Fibroblast of lung (primary cell): Measurements from ENCODE around the gene CCDC80. TPM values are rescaled to one million over a fixed set of nuclear protein-coding genes. Genes with fewer than 3 reads are reported as not detected.

ENCODE experiments used
- DNase-seq, 2 donors: peaks; one replicate each; pipeline versions ENCODE4 v3.0.0 to v3.0.0-alpha.2; 2010; ENCODE audit warnings: low read depth in 2 of 2
- H2AFZ ChIP-seq: 2 replicates; pipeline ENCODE4 v1.5.1; 2012; ENCODE audit warnings: low read length, control low read depth, inconsistent platforms
- H3K27ac ChIP-seq: 2 replicates; pipeline ENCODE4 v1.5.1; 2011; ENCODE audit warnings: low read length, control low read depth; ENCODE audit not compliant: insufficient read depth
- H3K27me3 ChIP-seq: 2 replicates; pipeline ENCODE4 v1.5.1; 2011; ENCODE audit warnings: mild to moderate bottlenecking, low read length; ENCODE audit not compliant: control insufficient read depth, insufficient read depth
- H3K36me3 ChIP-seq: 2 replicates; pipeline ENCODE4 v1.5.1; 2011; ENCODE audit warnings: low read length; ENCODE audit not compliant: control insufficient read depth, insufficient read depth
- H3K4me1 ChIP-seq: 2 replicates; pipeline ENCODE4 v1.5.1; 2011; ENCODE audit warnings: low read length; ENCODE audit not compliant: control insufficient read depth, insufficient read depth; ENCODE audit errors: extremely low read depth
- H3K4me2 ChIP-seq: 2 replicates; pipeline ENCODE4 v1.5.1; 2011; ENCODE audit warnings: low read length, control low read depth; ENCODE audit not compliant: insufficient read depth; ENCODE audit errors: extremely low read depth
- H3K4me3 ChIP-seq, 4 experiments: fragments of 200-600 bp in 1 of 4; sonication (generic) in 1 of 4; replicated peaks in 1 of 4; 2 replicates each; pipeline ENCODE4 v1.5.1; 2011 to 2016; ENCODE audit warnings: low read length in 4 of 4, low read depth in 3 of 4, mild to moderate bottlenecking in 3 of 4, control low read depth in 2 of 4, inconsistent platforms in 1 of 4, mixed read lengths in 1 of 4; ENCODE audit not compliant: insufficient read depth in 1 of 4; ENCODE audit errors: control extremely low read depth in 1 of 4
- H3K79me2 ChIP-seq: 2 replicates; pipeline ENCODE4 v1.5.1; 2012; ENCODE audit warnings: mild to moderate bottlenecking, low read length, inconsistent platforms; ENCODE audit not compliant: control insufficient read depth, insufficient read depth
- H3K9ac ChIP-seq: 2 replicates; pipeline ENCODE4 v1.5.1; 2011; ENCODE audit warnings: mild to moderate bottlenecking, low read length, control low read depth; ENCODE audit not compliant: insufficient read depth
- H3K9me3 ChIP-seq: 2 replicates; pipeline ENCODE4 v1.5.1; 2012; ENCODE audit warnings: low read depth, low read length; ENCODE audit not compliant: control insufficient read depth, insufficient read depth
- H4K20me1 ChIP-seq: 2 replicates; pipeline ENCODE4 v1.5.1; 2011; ENCODE audit warnings: low read length; ENCODE audit not compliant: control insufficient read depth, insufficient read depth; ENCODE audit errors: extremely low read depth
- CTCF ChIP-seq, 2 donors: IDR thresholded peaks in 1 of 2; conservative IDR thresholded peaks in 1 of 2; 1 replicate in 1 of 2; 2 replicates in 1 of 2; pipeline ENCODE4 v1.5.1; 2011 to 2012; ENCODE audit warnings: low read length in 2 of 2, control low read depth in 1 of 2, inconsistent platforms in 1 of 2, low read depth in 1 of 2, mild to moderate bottlenecking in 1 of 2
- EZH2 ChIP-seq: IDR thresholded peaks from 2 replicates; pipeline ENCODE4 v1.5.1; 2012; ENCODE audit warnings: low read length, control low read depth, mild to moderate bottlenecking; ENCODE audit errors: missing control alignments
- polyA plus RNA-seq, 2 donors: library from polyadenylated mRNA; depleted of rRNA in 1 of 2; stranded (reverse) in 1 of 2; unstranded in 1 of 2; fragments of >200 nt; gene quantifications; 2 replicates each; pipeline ENCODE4 v1.2.1, GENCODE V29; 2011 to 2012; ENCODE audit warnings: missing spikeins in 1 of 2
- total RNA-seq: library from RNA; depleted of rRNA; stranded (reverse); fragments of >200 nt; gene quantifications from 2 replicates; pipeline ENCODE4 v1.2.1, GENCODE V29; 2014

The CCDC80 gene
- total and polyA plus RNA-seq, 2 donors (not counting 1 experiment from before 2014, with no cell fraction given), result 153 to 526 TPM

DNA sequence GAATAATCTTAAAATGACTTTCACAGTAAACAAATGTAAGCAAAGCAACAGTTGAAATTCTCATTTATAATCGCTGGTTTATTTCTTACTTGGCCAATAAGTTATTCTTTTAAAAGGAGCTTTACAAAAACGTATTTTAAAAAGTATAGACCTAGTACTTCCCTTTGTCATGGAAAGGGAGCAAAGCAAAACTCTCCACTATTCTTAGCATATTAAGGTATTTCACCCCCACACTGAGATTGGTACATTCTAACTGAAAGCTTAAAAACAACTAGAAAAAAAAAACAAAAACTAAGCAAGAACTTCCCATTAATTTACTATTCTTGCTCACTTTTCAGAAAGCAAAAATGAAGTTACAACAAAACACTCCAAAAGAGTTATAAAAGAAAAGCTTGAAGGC lies 80.6 kb downstream of the CCDC80 start:
- DNase-seq, result peak in 1 of 2 donors; percentile 5
- H3K27ac ChIP-seq, result peak overlapping the region; percentile 94
- H3K36me3 ChIP-seq, result no peaks in the 10 kb centered on the region
- H2AFZ ChIP-seq, result no peak overlapping the region
- H3K4me3 ChIP-seq, result peak overlapping the region; percentile 86 to 98 (median 95)
- no peaks in the 10 kb centered on the region for H3K27me3 ChIP-seq
- peaks cover 49% of the 10 kb centered on the region for H3K79me2 ChIP-seq
- peak overlapping the region; percentile 42 for H3K4me2 ChIP-seq
- peak overlapping the region; percentile 0 for H3K9ac ChIP-seq
- H3K9me3 ChIP-seq, result no peaks in the 10 kb centered on the region
- H3K4me1 ChIP-seq, result peaks cover 9% of the 10 kb centered on the region
- H4K20me1 ChIP-seq, result no peaks in the 10 kb centered on the region
- TF ChIP-seq EZH2 (no peak), CTCF (conservative IDR thresholded peaks at IDR 0.05 in 1 of 2, IDR thresholded peaks at IDR 0.05 in 1 of 2; ENCODE audit: low read depth in 1 of 2, low read length in 2 of 2) (no peak)

GRCh38 chr3:112557976-112558375 lies 83.0 kb downstream of the CCDC80 start:
- H3K36me3 ChIP-seq, result no peaks in the 10 kb centered on the region
- H3K27me3 ChIP-seq, result no peaks in the 10 kb centered on the region
- peaks cover 62% of the 10 kb centered on the region for H3K79me2 ChIP-seq
- no peak for TF ChIP-seq EZH2
- TF ChIP-seq CTCF (conservative IDR thresholded peaks at IDR 0.05 in 1 of 2, IDR thresholded peaks at IDR 0.05 in 1 of 2; ENCODE audit: low read depth in 1 of 2, low read length in 2 of 2), result no peak
- H3K9me3 ChIP-seq, result no peaks in the 10 kb centered on the region
- DNase-seq, result no peak
- H3K4me1 ChIP-seq, result peaks cover 9% of the 10 kb centered on the region
- H4K20me1 ChIP-seq, result no peaks in the 10 kb centered on the region
- H3K9ac ChIP-seq, result no peak overlapping the region
- H2AFZ ChIP-seq, result no peak overlapping the region
- no peak overlapping the region for H3K4me3 ChIP-seq
- H3K4me2 ChIP-seq, result no peak overlapping the region
- H3K27ac ChIP-seq, result no peak overlapping the region

DNA sequence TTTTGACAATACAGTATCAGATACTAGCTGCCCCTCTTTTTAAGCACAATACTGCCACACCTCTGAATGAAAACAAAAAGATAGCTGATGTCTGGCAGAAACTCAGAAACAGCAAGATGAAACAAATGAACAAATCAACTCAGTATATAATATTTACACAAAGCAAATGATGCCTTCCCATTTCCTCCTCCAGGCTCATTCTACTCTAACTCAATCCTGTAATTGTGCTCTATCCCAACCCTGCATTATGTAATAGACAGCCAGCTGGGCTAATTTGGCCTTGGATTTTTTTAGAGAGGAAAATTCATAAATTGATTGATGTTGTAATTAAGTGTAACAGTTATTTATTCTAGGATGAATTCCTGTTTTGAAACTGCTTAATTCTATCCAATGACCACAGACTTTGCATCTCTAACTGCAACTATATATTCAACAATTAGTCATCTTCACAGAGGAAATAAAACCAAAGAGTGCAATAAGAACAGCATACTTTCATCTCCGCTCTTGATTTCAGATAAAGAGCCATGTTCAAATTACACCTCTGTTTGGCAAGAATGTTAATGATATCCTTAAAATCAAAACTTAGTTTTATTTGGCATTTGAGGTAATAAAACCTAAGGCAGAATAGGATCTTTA lies 85.3 kb downstream of the CCDC80 start:
- H3K9me3 ChIP-seq, result no peaks in the 10 kb centered on the region
- H3K9ac ChIP-seq, result no peak overlapping the region
- H3K4me3 ChIP-seq, result no peak overlapping the region
- H2AFZ ChIP-seq, result no peak overlapping the region
- no peaks in the 10 kb centered on the region for H4K20me1 ChIP-seq
- no peak for TF ChIP-seq CTCF (conservative IDR thresholded peaks at IDR 0.05 in 1 of 2, IDR thresholded peaks at IDR 0.05 in 1 of 2; ENCODE audit: low read depth in 1 of 2, low read length in 2 of 2)
- DNase-seq, result peak in 1 of 2 donors; percentile 4
- H3K36me3 ChIP-seq, result no peaks in the 10 kb centered on the region
- H3K27ac ChIP-seq, result no peak overlapping the region
- H3K4me2 ChIP-seq, result no peak overlapping the region
- H3K79me2 ChIP-seq, result peaks cover 55% of the 10 kb centered on the region
- peaks cover 9% of the 10 kb centered on the region for H3K4me1 ChIP-seq
- H3K27me3 ChIP-seq, result no peaks in the 10 kb centered on the region
